ACC112 (cell line): ENCODE data around the gene NF1.

ENCODE experiments used
- H2AFZ ChIP-seq: fragments of 200-600 bp; sonication (generic); one replicate; pipeline ENCODE4 v1.6.0; 2017; ENCODE audit warnings: antibody characterized with exemption, low read length; ENCODE audit not compliant: unreplicated experiment
- H3K27ac ChIP-seq: fragments of 200-600 bp; sonication (generic); 2 replicates; pipeline ENCODE4 v1.5.1; 2014; ENCODE audit warnings: low read depth, mild to moderate bottlenecking, antibody characterized with exemption, low read length, moderate library complexity
- H3K27me3 ChIP-seq: fragments of 200-600 bp; sonication (generic); 2 replicates; pipeline ENCODE4 v1.6.1; 2014; ENCODE audit warnings: mild to moderate bottlenecking, antibody characterized with exemption, low read length, moderate library complexity, mixed read lengths; ENCODE audit not compliant: insufficient read depth
- H3K36me3 ChIP-seq: fragments of 200-600 bp; sonication (generic); 2 replicates; pipeline ENCODE4 v1.6.1; 2016; ENCODE audit warnings: mild to moderate bottlenecking, antibody characterized with exemption, low read length, moderate library complexity, mixed read lengths; ENCODE audit not compliant: insufficient read depth
- H3K4me1 ChIP-seq: fragments of 200-600 bp; sonication (generic); one replicate; pipeline ENCODE4 v1.6.1; 2016; ENCODE audit warnings: low read length, mixed read lengths; ENCODE audit not compliant: insufficient read depth, unreplicated experiment, control insufficient read depth
- H3K4me3 ChIP-seq: fragments of 200-600 bp; sonication (generic); 2 replicates; pipeline ENCODE4 v1.5.1; 2014; ENCODE audit warnings: mild to moderate bottlenecking, low read depth, low read length
- H3K79me2 ChIP-seq: fragments of 200-600 bp; sonication (generic); one replicate; pipeline ENCODE4 v1.6.0; 2016; ENCODE audit warnings: low read length; ENCODE audit not compliant: control insufficient read depth, unreplicated experiment, insufficient read depth

Gene NF1

DNA sequence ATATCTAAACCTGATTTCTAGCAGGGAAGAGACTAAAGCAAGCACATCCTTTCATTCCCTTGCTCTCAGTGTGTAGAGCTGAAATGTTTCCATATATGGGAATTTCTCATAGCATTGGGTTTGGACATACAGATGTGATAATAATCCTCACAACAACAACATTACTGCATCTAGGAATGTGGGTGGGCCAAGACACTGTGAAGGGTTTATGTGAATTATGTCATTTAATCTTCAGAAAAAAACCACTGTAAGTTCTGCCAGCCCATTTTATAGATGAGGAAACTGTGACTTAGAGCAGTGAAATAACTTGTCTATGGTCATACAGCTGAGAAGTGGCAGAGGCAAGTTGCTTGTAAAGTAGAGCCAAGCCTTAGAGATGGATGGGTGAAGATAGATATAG is 197.0 kb downstream of the NF1 start:
- Histone ChIP-seq H3K27me3 (no peaks in the 10 kb centered on the region), H3K4me1 (peaks cover 5% of the 10 kb centered on the region), H2AFZ (no peak overlapping the region), H3K4me3 (no peak overlapping the region), H3K36me3 (no peaks in the 10 kb centered on the region), H3K79me2 (no peaks in the 10 kb centered on the region), H3K27ac (no peak overlapping the region)

DNA sequence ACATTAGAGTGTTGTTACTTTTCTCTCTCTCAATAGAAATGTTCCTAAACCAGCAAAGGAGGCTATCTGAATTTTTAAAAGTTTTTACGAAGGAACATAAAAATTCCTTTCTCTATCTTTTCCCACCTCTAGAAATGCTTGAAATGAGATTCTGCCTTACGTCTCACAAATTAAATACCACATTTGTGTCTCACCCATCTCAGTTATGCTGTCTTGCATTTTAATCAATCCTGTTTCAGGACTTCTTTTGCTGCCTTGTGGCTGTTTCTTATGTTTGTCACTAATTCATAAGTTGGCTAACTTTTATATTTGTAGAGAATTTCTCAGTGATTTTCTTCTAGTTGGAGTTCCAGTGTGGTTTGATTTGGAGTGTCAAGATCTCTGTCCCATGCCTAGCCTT is 198.8 kb downstream of the NF1 start:
- no peak overlapping the region for H2AFZ ChIP-seq
- peaks cover 5% of the 10 kb centered on the region for H3K4me1 ChIP-seq
- no peaks in the 10 kb centered on the region for H3K36me3 ChIP-seq
- H3K79me2 ChIP-seq: no peaks in the 10 kb centered on the region
- H3K4me3 ChIP-seq: no peak overlapping the region
- H3K27me3 ChIP-seq: no peaks in the 10 kb centered on the region
- no peak overlapping the region for H3K27ac ChIP-seq

DNA sequence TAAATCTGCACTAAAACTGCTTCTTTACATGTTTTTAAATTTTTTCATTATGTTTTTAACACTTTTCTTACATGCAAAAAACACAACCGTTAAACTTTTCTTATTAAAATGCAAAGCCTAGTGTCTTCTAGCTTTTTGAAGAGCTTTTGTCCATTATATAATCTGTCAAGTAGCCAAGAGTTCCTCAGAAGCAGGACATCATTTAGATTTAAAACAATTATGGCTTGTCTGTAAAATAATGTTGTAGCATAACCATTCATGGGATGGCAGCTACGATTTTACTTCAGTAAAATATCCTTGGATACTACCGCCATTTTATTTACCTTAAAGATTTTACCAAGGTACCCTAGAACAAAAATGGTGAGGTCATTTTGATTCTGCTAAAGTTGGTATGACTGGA is 199.5 kb downstream of the NF1 start:
- Histone ChIP-seq H3K27me3 (no peaks in the 10 kb centered on the region), H3K4me1 (peaks cover 5% of the 10 kb centered on the region), H3K36me3 (no peaks in the 10 kb centered on the region), H3K4me3 (no peak overlapping the region), H3K79me2 (no peaks in the 10 kb centered on the region), H3K27ac (no peak overlapping the region), H2AFZ (no peak overlapping the region)

DNA sequence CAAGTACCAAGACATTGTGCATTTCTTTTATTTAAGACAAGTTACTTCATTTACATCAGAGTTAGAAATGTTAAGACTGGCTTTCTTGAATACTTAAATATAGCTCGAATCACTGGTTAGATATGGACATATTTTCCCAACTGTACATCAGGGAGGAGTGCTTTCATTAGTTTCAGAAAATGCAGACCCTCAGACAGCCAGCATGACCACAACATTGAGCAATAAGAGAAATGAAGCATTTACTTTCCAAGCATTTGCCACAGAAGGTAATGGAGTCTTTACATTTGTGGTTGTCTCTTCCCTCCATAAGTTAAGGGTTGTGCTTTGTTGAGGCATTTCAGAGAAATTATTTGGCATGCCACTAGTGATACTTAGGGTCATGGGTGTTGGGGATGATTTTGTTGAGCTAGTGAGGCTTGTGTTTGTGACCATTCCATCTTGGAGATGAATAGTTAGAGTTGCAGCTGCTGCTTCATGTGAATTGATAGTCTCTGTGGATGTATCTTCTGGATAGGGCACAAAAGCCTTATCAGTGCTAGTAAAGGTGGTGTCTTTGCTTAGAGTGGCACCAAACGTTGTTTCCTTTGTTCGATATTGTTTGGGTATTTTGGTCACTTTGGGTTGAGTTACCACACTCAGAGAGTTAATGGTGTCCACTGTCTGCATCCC is 200.2 kb downstream of the NF1 start:
- Histone ChIP-seq H2AFZ (no peak overlapping the region), H3K4me1 (no peaks in the 10 kb centered on the region), H3K27me3 (no peaks in the 10 kb centered on the region), H3K4me3 (no peak overlapping the region), H3K27ac (no peak overlapping the region), H3K79me2 (no peaks in the 10 kb centered on the region), H3K36me3 (no peaks in the 10 kb centered on the region)

DNA sequence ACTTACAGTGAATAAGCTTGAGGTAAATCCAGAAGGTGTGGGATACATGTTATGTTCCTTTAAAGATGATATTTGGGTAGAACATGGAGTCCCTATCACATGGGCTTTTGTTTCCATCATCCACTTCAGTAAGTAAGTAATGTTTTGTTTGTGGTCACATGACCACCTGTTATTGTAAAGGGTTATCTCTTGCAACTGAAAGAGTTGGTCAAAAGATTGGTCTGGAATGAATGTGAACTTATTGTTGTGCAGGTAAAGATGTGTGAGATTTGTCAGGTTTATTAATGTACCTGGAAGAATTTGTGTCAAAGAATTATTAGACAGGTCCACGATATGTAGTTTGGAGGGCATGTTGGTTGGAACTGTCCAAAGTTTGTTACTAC is 200.7 kb downstream of the NF1 start:
- H3K36me3 ChIP-seq: no peaks in the 10 kb centered on the region
- no peak overlapping the region for H2AFZ ChIP-seq
- H3K4me1 ChIP-seq: no peaks in the 10 kb centered on the region
- no peaks in the 10 kb centered on the region for H3K79me2 ChIP-seq
- no peak overlapping the region for H3K4me3 ChIP-seq
- H3K27ac ChIP-seq: no peak overlapping the region
- no peaks in the 10 kb centered on the region for H3K27me3 ChIP-seq

DNA sequence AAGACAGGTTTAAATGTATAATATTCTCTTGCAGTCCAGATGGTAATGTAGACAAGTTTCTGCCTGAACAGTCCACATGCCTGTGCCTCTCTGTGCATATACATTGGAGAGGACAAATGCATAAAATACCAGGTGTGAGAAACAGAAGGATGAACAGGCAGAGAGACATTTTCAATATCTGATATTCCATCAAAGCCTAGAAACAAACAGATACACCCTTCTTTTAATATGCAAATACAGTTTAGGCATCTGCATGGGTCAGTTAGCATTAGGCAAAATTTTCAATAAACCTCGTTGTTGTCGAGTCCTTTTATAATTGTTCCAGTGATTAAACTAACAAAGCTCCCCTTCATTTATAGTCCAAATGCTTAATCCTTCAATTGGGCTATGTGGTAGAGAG is 201.4 kb downstream of the NF1 start:
- H3K36me3 ChIP-seq: no peaks in the 10 kb centered on the region
- no peaks in the 10 kb centered on the region for H3K4me1 ChIP-seq
- H3K27me3 ChIP-seq: no peaks in the 10 kb centered on the region
- H3K79me2 ChIP-seq: no peaks in the 10 kb centered on the region
- no peak overlapping the region for H2AFZ ChIP-seq
- no peak overlapping the region for H3K4me3 ChIP-seq
- H3K27ac ChIP-seq: no peak overlapping the region

DNA sequence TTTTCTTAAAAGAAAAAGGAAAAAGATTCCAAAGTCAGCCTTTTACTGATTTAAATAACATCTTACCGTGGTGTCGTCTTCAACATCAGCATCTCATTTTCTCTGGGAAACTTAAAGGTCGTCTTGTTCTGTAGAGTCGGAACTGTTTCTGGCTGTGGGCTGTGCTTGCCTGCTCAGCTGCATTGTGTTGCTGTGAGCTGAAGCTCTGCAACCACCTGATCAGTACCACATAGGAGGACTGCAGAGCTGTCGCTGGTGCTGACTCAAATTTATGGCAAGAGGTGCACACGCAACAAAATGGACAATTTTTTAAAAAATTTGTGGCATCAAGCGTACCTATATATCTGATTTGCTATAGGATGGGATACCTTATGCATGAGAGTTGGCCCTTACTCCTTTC is 202.3 kb downstream of the NF1 start, which contains the start of gene OMG:
Gene OMG (minus strand): TSS at position 150 of the 400 bp plus-strand sequence. CDS start 908 bp downstream, outside the sequence.
- no peak within 1 kb of the TSS for H3K4me3 ChIP-seq
- no peaks in the 10 kb centered on the region for H3K27me3 ChIP-seq
- H3K27ac ChIP-seq: no peak within 1 kb of the TSS
- H3K4me1 ChIP-seq: no peaks in the 10 kb centered on the region
- no peaks in the 10 kb centered on the region for H3K36me3 ChIP-seq
- H2AFZ ChIP-seq: no peak within 1 kb of the TSS
- H3K79me2 ChIP-seq: no peaks in the 10 kb centered on the region

DNA sequence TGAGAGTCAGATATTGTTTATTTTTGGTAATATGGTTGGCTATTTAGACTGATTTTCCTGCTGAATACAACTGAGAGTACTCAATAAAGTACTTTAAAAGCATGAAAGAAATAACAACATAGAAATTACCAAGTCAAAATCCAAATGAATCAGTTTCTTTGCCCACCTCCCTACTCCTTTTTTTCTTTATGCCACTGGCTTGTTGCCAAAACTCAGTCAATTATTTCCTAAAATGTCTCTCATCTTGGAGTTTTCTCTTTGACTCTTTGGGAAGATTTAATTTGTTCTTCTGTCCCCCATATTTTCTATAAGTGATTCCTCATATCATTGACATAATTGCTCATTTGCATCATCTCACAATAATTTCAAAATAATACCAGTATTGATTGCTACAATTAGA is 204.8 kb downstream of the NF1 start:
- peaks cover under 1% of the 10 kb centered on the region for H3K79me2 ChIP-seq
- H3K36me3 ChIP-seq: peaks cover 8% of the 10 kb centered on the region; the same call in 1 of the 2 replicates
- H3K4me1 ChIP-seq: no peaks in the 10 kb centered on the region
- H3K4me3 ChIP-seq: no peak overlapping the region
- no peaks in the 10 kb centered on the region for H3K27me3 ChIP-seq
- no peak overlapping the region for H3K27ac ChIP-seq
- no peak overlapping the region for H2AFZ ChIP-seq

DNA sequence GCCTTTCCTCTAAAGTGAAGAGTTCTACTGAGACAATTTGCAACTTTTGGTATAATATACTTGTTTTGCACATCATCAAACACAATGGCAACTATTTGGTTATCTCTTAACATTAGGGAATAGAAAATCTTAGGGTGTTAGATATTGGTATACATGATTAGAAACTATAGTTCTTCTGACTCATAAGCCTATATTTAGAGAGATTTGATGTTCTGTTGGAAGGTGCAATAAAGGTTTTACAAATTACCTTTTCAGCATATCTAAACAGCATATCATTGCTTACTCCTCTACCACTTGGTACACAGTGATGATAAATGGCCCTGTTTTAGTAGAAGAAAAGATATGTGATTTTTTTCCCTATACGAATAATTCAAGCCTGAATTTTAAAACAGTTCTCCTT is 212.9 kb downstream of the NF1 start:
- H3K79me2 ChIP-seq: peaks cover 20% of the 10 kb centered on the region
- peaks cover 16% of the 10 kb centered on the region for H3K36me3 ChIP-seq
- no peak overlapping the region for H3K4me3 ChIP-seq
- H3K27ac ChIP-seq: no peak overlapping the region
- H3K27me3 ChIP-seq: no peaks in the 10 kb centered on the region
- H3K4me1 ChIP-seq: peaks cover 5% of the 10 kb centered on the region
- no peak overlapping the region for H2AFZ ChIP-seq

DNA sequence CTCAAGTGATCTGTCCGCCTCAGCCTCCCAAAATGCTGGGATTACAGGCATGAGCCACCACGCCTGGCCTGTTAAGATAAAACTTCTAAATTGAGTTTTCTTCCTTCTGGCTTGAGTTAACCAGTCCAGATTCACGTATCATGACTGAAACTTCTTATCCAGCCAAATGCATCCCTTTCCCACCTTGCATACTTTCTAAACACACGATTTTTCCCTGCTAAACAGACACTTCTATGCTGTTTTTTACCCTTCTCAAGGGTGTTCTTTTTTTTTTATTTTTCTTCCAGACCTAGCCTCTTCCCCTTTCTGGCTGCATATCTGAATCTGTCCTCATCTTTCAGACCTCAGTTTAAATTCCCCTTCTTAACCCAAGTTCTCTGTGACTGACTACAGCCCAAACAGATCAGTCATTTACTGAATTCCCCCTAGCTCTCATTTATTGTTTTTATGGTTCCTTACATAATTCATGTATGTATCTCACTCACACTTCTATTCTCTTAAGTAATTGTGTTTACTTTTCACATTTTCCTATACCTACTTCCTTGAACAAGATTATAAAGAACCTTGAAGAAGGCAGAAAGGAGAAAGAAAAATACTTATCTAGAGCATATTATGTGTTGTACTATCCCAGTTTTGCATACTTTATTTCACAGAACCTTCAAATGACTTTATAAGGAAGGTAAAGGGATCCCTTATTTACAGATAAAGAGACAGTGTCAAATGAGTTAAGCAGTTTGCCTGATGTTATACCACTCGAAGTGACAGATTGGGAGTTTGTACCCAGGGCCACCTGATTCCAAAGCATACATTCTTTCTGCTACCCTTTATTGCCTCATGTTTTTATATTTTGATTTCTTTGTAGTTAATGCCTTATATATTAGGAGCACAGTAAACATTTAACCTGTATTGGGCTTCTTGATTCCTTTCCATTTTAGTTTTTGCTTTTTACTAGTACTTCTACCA is 213.9 kb downstream of the NF1 start:
- peaks cover 5% of the 10 kb centered on the region for H3K4me1 ChIP-seq
- H3K79me2 ChIP-seq: peaks cover 20% of the 10 kb centered on the region
- no peaks in the 10 kb centered on the region for H3K27me3 ChIP-seq
- no peak overlapping the region for H2AFZ ChIP-seq
- H3K27ac ChIP-seq: no peak overlapping the region
- peaks cover 13% of the 10 kb centered on the region for H3K36me3 ChIP-seq
- no peak overlapping the region for H3K4me3 ChIP-seq

DNA sequence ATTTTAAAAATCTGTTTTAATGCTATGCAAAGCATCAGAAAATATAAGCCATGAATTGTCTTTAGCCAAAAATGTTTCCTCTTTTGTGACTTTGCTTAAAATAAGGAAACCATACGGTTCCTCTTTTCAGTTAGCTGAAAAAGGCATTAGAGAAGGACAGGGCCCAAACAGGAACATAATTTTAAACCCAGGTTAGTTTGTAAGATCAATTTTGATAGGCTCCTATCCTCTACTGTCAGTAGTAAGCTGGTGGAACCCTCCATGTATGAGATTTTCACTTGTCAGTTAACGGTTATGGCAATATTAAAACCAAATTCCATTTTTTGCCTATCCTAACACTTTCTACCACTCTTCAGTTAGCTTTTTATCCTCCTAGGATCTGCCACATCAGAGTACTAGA is 214.8 kb downstream of the NF1 start:
- no peak overlapping the region for H2AFZ ChIP-seq
- H3K27ac ChIP-seq: no peak overlapping the region

More for the DNA sequence above, 214.8 kb downstream of the NF1 start:
- Histone ChIP-seq H3K27me3 (no peaks in the 10 kb centered on the region), H3K79me2 (peaks cover 20% of the 10 kb centered on the region), H3K4me3 (no peak overlapping the region), H3K36me3 (peaks cover 9% of the 10 kb centered on the region), H3K4me1 (peaks cover 8% of the 10 kb centered on the region)
